ENCODE data around the gene GPC3.
"Not testable (repeated sequence)": the region's sequence is repeated elsewhere in the genome, so short reads cannot be mapped to it uniquely, and the experiment has no call there.

GPC3 gene

GRCh38 chrX:133985164-133985966 lies at the start of gene GPC3:
GPC3 (minus strand) TSS chrX:133985594.
- DNase-seq (ENCODE audit: low read depth in 1 of 2, low spot score in 1 of 2): peak; percentile 1 to 12

- DNase-seq (ENCODE audit: low read depth in 1 of 2, low spot score in 1 of 2): no peak
These were observed 47.0 kb upstream of the GPC3 start for GRCh38 chrX:134032441-134032840.

- no peak for DNase-seq (ENCODE audit: low read depth in 1 of 2, low spot score in 1 of 2)
These were observed 41.3 kb upstream of the GPC3 start for GRCh38 chrX:134026565-134027311.

- DNase-seq (ENCODE audit: low read depth in 1 of 2, low spot score in 1 of 2): no peak
These were observed 40.7 kb upstream of the GPC3 start for GRCh38 chrX:134025986-134026545.

- DNase-seq (ENCODE audit: low read depth in 1 of 2, low spot score in 1 of 2): no peak
These were observed 39.4 kb upstream of the GPC3 start for GRCh38 chrX:134024686-134025377.

- DNase-seq (ENCODE audit: low read depth in 1 of 2, low spot score in 1 of 2): no peak
These were observed 38.5 kb upstream of the GPC3 start for GRCh38 chrX:134023851-134024281.

GRCh38 chrX:134020910-134021309 lies 35.5 kb upstream of the GPC3 start:
- DNase-seq (ENCODE audit: low read depth in 1 of 2, low spot score in 1 of 2): no peak

GRCh38 chrX:134019567-134020206 lies 34.3 kb upstream of the GPC3 start:
- DNase-seq (ENCODE audit: low read depth in 1 of 2, low spot score in 1 of 2): no peak

- DNase-seq (ENCODE audit: low read depth in 1 of 2, low spot score in 1 of 2): not testable (repeated sequence)
These were observed 30.9 kb upstream of the GPC3 start for GRCh38 chrX:134016309-134016708.

- DNase-seq (ENCODE audit: low read depth in 1 of 2, low spot score in 1 of 2): not testable (repeated sequence)
These were observed 30.1 kb upstream of the GPC3 start for GRCh38 chrX:134015510-134015909.

GRCh38 chrX:134013524-134013923 lies 28.1 kb upstream of the GPC3 start:
- no peak for DNase-seq (ENCODE audit: low read depth in 1 of 2, low spot score in 1 of 2)

- no peak for DNase-seq (ENCODE audit: low read depth in 1 of 2, low spot score in 1 of 2)
These were observed 27.7 kb upstream of the GPC3 start for GRCh38 chrX:134013092-134013497.

GRCh38 chrX:134010690-134011089 lies 25.3 kb upstream of the GPC3 start:
- no peak for DNase-seq (ENCODE audit: low read depth in 1 of 2, low spot score in 1 of 2)

GRCh38 chrX:134007716-134008115 lies 22.3 kb upstream of the GPC3 start:
- no peak for DNase-seq (ENCODE audit: low read depth in 1 of 2, low spot score in 1 of 2)

GRCh38 chrX:134006484-134007161 lies 21.2 kb upstream of the GPC3 start:
- DNase-seq (ENCODE audit: low read depth in 1 of 2, low spot score in 1 of 2): no peak

GRCh38 chrX:134004084-134004483 lies 18.7 kb upstream of the GPC3 start:
- no peak for DNase-seq (ENCODE audit: low read depth in 1 of 2, low spot score in 1 of 2)

GRCh38 chrX:134002921-134003615 lies 17.7 kb upstream of the GPC3 start:
- no peak for DNase-seq (ENCODE audit: low read depth in 1 of 2, low spot score in 1 of 2)

GRCh38 chrX:134000260-134001245 lies 15.2 kb upstream of the GPC3 start:
- no peak for DNase-seq (ENCODE audit: low read depth in 1 of 2, low spot score in 1 of 2)
